DND-41 (cell line): Measurements from ENCODE around the gene CREB1.

Experiments used
- EZH2 ChIP-seq: IDR thresholded peaks from 3 replicates; pipeline ENCODE4 v1.6.1; 2012; ENCODE audit warnings: borderline replicate concordance, low read depth, mild to moderate bottlenecking, moderate library complexity, low read length, inconsistent platforms; ENCODE audit not compliant: severe bottlenecking
- TF ChIP-seq, protein P1 (sequence below): IDR thresholded peaks from 2 replicates; pipeline ENCODE4 v1.5.1; 2012; ENCODE audit warnings: borderline replicate concordance, low read length, moderate library complexity, mild to moderate bottlenecking; ENCODE audit not compliant: poor library complexity, severe bottlenecking; ENCODE audit errors: extremely low read depth

DNA sequence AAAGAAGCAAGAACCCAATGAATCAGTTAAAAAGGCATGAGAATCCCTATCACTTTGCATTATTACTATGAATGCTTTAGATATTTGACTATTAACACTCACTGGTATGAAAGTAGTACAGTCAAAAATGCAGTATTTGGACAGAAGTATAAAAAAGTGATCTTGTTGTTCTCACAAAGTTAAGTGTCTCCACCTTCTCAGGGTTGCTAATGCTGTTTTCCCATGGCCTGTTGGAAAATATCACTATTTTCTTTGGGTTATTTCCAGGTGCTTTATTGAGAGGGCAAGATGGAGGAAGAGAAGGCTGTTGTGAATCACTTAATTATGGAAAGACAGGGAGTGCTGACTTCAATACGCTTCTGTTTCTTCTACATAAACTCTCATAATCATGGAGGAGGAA is 13.6 kb upstream of the CREB1 start:
- TF ChIP-seq, protein P1, sequence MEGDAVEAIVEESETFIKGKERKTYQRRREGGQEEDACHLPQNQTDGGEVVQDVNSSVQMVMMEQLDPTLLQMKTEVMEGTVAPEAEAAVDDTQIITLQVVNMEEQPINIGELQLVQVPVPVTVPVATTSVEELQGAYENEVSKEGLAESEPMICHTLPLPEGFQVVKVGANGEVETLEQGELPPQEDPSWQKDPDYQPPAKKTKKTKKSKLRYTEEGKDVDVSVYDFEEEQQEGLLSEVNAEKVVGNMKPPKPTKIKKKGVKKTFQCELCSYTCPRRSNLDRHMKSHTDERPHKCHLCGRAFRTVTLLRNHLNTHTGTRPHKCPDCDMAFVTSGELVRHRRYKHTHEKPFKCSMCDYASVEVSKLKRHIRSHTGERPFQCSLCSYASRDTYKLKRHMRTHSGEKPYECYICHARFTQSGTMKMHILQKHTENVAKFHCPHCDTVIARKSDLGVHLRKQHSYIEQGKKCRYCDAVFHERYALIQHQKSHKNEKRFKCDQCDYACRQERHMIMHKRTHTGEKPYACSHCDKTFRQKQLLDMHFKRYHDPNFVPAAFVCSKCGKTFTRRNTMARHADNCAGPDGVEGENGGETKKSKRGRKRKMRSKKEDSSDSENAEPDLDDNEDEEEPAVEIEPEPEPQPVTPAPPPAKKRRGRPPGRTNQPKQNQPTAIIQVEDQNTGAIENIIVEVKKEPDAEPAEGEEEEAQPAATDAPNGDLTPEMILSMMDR = no peak
- no peak for TF ChIP-seq EZH2
